ENCODE data around the gene RFX3.
A peak's percentile ranks its signal among the peaks of the same experiment; 100 is the strongest.

The RFX3 gene

DNA sequence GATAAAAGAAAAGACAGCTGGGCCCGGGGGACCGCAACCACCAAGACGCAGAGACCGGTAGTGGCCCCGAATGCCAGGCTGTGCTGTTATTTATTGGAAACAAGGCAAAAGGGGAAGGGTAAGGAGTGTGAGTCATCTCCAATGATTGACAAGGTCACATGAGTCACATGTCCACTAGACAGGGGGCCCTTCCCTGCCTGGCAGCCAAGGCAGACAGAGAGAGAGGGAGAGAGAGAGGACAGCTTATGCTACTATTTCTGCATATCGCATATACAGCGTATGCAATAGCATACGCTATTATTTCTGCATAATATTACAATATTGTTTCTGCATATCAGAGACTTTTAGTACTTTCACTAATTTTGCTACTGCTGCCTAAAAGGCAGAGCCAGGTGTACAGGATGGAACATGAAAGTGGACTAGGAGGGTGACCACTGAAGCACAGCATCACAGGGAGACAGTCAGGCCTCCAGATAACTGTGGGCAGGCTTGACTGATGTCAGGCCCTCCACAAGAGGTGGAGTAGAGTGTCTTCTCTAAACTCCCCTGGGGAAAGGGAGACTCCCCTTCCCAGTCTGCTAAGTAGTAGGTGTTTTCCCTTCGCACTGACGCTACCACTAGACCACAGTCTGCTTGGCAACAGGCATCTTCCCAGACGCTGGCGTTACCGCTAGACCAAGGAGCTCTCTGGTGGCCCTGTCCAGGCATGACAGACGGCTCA lies 50.3 kb downstream of the RFX3 start:
- no peak for FAIRE-seq

DNA sequence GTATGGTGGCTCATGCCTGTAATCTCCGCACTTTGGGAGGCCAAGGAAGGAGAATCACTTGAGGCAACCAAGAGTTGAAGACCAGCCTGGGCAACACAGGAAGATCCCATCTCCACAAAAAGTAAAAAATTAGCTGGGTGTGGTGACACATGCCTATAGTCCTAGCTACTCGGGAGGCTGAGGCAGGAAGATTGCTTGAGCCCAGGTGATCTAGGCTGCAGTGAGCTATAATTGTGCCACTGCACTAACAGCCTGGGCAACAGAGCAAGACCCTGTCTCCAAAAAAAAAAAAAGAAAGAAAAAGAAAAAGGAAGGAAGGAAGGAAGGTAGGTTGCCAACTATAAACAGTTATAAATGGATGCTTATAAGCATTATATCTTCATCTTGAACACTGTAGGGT lies 51.0 kb downstream of the RFX3 start:
- FAIRE-seq = no peak

DNA sequence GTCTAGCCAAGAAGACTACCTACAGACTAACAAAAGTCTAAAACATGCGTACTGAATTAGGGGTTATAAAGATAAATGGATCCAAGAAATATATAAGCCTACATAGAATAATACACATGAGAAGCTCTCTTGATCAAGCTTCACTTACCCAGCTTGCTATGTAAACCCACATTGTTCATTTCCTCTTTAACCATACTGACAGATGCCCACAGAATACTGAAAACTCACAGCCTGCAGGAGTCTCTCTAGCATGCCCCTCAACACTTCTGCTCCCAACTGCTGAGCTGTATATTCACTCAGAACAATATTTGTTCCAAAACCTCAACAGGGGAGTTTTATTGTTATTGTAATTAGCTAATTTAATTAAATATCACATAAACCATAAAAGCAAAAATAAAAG lies 52.4 kb downstream of the RFX3 start:
- FAIRE-seq = no peak

DNA sequence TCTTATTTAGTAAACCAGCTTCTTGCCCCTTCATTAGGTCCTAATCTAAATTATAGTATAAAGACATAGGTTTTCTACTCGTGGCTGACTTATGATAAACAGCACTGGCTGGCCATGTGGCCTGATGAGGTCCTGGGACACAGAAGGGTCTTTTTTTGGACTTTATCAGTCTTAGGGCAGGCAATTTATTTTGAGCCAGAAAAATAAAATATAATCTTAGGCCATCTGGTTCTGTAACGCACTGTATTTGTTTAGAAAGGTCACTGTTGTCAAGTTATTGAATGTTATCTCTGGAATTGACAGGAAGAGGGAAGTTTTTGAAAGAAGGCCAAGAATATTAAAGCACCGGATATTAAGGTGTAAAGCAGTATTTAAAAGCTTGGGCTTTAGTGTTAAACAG lies 53.9 kb downstream of the RFX3 start:
- no peak for FAIRE-seq

DNA sequence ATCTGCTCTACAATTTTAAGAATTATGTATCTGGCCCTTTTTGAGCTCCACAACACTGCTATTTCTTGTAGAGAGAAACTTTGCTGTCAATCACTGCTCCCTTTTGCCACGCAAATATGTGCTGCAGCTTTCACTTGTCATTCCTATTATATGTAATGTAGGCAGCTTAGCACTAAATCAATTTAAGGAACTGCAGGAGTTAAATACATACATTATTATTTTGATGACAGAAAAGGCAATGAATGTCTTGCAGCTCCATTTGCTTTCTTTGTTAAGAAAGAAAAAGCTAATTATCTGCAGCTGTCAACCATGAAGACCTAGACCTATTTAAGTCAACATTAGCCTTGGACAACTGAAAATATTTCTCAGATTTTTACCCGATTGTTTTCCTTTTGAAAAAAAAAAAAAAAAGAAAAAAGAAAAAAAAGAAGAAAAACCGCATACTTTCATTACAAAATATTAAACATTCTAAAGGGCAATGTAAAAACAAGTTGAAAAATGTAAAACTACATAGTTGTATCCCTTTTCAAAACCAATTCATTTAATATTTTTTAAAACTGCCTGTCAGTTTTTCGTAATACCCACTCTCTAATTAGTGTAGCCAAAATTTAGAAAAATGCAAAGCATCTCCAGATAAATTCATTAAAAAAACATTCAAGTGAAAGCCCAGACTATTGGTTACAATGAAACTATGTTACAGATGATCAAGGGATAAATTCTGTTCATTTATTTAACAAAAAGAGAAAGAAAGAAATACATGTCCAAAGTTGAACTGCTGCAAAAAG lies 57.2 kb downstream of the RFX3 start:
- peak; percentile 74 for FAIRE-seq

DNA sequence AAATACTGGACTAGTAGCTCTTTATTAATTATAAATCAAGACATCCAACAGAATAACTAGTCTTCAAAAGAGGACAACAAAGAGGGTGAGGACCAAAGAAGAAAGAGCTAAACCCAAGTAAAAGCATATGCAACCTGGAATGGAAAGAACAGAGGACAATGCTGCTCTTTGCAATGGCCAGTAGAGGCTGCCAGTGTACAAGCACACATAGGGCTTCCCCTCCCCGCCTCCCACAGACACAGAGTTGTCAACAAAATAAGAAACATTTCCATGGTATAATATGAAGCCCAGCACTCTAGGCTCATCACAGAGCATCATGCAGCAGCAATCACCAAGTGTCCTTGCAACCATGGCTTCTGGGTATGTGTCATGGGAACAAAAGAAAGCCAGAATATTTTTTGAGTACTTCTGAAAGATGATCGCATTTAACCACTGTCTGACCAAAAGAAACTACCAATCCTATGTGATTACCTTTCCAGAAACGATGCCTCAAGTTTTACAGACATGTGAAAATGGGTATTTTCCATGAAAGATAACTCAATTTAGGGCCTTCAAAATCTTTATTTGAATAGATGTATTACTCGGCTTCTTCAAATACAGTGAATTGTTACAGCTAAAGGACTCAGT lies 58.1 kb downstream of the RFX3 start:
- FAIRE-seq = no peak

DNA sequence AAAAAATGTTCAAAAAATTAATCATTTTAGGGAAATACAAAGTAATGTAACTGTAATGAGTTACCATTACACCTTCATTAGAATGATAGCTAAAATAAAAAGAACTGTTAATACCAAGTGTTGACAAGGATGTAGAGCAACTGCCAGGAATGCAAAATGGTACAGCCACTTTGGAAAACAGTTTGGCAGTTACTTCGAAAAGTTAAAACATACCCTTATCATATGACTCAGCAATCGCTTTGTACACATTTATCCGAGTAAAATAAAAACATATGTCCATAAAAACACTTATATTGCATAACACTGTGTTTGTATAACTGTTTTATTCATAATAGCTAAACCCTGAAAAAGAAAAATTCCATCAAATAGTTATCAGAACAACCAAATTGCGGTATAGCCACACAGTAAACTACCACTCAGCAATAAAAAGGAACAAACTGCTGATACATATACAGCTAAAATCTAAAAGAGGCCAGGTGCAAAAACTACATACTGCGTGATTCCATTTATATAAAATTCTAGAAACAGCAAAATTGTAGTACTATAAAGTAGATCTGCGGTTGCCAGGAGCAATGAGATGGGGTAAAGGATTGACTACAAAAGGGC lies 61.7 kb downstream of the RFX3 start:
- FAIRE-seq = no peak

DNA sequence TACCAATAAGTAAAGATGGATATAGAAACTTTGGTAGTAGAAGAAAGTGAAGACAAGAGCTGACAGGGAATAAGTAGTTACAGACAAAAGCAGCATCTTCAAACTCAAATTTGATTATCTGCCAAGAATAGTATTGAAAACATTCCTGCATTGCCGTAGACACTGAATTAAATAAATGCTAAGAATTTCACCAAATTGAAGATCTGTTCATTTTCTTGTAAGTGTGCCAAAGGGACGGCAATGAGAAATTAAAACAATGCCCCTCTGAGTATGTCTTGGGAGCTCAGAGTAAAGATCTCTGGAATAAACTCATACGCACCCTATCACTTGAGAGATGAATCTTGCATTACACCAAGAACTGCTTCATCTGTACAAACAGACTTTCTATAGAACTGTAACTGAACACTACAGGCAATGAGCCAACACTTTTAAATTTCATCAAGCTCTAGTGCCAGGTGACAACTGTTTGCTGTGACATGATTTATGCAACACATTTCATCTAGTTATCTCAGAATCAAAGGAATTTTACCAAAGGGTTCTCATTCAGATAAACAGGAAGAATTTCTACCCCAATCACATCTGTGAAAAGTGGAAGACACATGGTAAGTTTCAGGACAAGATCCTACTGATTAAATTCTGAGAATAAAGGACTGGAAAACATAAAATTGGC lies 66.9 kb downstream of the RFX3 start:
- no peak for FAIRE-seq

DNA sequence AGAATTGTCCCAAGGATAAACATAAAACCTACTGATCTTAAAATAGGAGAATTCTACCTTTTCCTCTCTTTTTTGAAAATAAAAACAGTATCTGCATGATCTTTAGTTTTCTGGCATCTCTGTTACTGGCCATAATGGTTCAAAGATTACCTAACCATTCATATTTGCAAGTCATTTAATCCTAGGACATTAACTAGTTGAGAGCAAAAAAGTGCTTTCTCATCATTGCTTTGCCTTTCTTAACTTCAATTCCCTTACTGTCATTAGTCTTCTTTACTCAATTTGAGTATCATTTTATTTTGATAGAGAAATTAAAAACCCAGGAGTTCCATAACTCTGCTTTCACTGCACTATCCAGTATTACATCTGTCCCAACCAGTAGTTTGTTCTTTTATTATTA lies 68.6 kb downstream of the RFX3 start:
- no peak for FAIRE-seq

DNA sequence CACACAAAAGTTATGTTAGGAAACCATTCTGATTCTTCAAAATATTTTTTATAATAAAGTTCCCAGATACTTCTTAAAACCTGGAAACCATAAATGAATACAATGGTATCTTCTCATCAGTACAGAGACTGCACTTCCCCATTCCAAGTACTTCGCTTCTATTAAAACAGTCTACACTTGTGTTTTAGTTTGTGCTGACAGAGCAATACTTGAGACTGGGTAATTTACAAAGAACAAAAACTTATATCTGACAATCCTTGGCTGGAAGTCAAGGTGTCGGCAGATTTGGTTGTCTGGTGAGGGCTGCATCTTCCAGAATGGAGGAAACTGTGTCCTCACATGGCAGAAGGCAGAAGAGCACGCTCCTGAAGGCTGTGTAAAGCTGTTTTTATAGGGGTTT lies 70.1 kb downstream of the RFX3 start:
- no peak for FAIRE-seq

DNA sequence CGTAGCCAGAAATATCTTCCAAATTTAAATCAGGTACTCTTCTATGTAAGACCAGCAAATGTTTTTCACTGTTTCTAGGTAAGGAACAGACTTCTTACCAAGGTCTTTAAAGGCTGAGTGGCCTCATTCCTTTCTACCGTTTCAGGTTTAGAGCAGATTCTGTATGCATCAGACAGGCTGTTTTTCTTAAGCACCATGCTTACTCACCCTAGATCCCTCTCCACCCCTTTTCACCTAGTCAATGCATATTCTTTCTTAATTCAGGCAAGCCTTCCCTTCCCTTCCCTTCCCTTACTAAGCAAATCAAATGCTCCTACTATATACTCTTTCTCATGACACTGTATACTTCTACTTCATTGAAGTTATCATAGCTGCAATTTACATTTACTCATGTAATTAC lies 70.7 kb downstream of the RFX3 start:
- FAIRE-seq = no peak

DNA sequence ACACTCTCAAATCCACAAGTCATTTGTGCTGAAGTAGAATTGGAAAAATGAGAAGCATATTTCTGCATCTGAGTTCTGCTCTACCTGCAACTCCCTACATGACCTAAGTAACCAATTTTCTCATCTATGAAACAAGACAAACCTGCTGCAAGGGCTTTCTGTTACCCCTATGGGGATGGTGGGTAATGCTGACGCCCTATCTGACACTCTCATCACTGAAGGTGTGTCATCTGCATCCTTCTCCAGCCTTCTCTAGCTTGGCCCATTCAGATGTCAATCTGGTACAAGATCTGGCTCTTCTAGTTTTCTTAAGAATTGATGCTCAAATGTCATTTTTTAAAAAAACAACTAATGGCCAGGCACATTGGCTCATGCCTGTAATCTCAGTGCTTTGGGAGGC lies 73.8 kb downstream of the RFX3 start:
- FAIRE-seq = no peak

DNA sequence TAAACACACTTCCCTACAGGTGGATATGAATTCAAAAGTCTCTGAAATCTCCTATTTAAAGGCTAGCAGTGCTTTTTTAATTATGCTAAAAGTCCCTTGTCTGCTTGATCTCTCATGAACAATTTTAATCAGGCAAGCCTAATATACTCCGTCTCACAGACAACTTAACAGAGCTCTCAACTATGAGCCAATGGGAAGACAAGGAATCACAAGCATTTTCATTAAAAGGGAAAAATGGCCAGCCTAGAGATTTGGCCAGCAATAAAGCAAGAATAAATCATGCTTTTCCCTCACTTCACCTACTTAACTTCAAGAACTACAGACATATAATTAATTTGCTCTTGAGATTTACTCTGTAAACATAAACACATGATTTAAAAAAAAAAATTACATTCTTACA lies 78.0 kb downstream of the RFX3 start:
- no peak for FAIRE-seq

DNA sequence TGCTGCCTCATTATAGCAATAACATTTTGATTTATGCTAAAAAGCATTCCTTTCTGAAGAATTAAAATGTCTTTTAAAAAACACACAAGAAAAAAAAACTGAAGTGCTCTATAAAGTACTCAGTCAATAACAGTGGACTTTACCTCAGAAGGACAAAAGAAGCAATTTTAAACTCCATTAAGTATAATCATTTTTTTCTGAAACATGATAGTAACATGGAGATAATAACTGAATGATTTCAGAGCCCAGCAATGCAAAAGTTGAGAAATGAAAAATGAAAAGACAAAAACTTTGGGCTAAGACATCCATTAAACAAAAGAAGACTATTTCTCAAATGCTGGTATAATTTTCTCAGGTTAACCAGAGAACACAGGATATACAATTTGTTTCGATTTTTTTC lies 78.7 kb downstream of the RFX3 start:
- FAIRE-seq = peak; percentile 10

DNA sequence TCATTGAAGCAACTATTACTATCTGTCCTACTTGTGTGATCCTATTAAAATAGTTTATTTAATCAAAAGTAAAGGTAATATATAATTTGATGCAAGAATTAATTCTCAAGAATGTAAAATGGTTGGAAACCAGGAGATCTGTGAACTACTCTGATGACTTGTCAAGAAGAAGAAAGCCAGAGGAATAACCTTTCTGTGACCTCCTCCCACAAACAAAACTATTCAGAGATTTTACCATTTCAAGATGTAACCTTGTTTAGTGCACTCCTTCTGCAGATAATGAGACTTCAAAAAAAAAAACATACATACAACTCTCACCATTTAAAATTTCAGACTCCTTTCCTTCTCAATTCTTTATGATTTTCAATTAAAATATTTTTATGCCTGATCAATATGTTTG lies 79.5 kb downstream of the RFX3 start:
- no peak for FAIRE-seq

DNA sequence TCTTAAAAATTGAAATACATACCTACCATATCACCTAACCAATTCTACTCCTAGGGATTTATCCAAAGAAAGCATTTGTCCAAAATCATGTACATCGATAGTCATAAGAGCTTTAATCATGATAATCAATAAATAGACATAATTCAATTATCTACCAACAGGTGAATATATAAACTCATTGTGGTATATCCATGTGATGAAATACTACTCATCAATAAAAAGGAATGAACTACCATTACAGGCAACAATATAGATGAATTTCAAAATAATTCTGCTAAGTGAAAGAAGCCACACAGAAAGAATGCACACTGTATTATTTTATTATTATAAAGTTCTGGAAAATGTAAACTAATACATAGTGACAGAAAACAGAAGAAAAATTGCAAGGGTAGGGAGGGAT lies 81.8 kb downstream of the RFX3 start:
- FAIRE-seq = no peak

DNA sequence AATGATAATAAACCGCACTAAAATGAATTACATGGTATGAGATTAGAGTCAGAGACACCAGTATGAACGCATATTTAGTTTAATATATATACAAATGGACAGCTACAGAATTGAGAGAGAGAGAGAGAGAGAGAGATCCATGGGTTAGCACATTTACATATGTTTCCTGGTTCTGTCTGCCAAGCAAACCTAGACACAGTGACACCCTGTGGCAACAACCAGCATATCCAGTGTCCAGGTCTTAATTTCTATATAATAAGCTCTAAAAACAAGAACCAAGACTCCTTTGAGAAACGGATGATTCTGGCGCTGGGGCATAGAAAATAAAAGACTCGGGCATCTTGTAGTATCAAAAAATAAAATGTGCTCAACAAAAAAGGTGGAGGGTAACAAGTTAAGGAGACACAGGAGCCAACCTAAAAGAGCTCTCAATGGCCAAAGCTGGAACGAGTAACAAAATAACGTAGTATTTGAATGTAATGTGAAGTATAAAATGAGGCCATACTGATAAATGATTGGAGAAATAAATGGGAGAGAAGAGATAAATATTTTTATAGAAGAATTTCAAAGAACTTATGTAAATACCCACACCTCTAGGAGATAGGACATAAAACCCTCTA lies 84.5 kb downstream of the RFX3 start:
- no peak for FAIRE-seq

DNA sequence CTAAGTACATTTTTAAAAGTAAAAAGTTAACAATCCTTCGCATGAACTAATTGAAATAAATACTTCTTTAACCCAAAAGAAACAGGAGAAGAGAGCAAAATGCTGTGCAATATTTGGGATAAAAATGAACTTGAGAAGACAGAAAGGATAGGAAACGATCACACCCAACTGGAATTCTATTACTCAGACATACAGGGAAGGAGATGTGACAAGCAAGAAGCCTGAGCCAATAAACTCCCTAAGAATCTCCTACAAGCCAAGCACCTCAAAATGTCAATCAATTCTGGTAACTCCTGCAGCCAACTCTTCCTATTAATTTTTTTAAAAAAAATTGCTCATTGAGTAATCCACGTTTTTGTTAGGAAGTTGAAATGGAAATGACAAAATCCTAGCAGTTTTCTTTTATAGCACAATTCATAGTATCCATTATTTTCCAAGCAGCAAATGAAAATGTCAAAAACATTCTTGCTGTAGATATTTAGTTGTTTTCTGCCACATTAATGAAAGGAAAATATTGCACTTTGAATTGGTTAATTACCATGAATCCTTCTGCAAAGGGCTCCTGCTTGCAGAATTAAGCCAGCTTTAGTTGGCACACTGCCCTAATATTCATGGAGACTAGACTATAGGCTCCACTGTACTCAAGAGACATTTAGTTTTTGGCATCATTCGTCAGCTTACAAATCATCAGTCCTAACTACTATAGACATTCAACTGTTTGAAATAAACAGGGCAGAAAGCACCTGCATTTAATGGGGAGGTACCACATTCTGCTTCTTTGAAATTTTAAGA lies 89.0 kb downstream of the RFX3 start:
- FAIRE-seq = no peak

DNA sequence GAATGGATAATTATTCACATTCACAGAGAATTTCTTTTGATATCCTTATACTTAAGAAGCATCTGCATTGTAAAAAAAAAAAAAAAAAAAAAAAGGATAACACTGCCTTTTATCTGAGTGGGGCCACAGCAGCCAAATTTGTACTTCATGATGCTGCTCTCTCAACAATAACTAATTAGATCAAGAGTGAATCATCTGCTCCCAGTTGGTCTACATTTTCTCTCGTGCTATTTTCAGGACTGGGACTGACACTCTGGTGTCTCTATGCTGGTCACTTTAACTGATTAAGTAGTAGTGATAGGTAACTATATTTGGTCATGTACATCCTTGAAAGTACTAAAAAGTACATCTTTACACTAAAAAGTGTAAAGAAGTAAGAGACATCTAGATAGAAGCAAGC lies 90.1 kb downstream of the RFX3 start:
- no peak for FAIRE-seq

DNA sequence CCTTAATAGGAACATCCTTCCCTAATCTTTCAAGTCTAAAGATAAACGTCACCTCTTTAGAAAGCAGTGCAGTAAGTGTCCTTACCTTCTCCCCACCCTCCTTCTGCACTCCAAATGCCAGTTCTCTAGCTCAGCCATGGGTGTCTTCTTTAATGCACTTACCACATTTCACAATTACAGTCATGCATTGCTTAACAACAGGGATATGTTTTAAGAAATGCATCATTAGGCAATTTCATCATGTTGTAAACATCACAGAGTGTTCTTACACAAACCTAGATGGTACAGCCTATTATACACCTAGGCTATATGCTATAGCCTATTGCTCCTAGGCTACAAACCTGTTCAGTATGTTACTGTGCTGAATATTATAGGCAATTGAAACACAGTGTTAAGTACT lies 91.2 kb downstream of the RFX3 start:
- FAIRE-seq = no peak

DNA sequence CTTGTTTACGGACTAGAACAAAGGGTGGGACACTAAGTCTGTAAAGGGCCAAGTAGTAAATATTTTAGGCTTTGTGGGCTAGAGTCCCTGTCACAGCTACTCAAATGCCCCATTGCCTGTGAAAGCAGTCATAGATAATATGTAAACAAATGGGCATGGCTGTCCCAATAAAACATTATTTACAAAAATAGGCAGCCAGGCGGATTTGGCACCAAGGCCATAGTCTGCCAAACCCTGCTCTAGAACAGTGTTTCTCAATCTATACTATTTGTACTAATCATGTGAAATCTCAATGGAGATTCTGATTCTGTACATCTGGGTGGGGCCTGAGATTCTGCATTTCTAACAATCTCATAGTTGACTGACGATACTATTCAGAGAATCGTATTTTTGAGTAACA lies 92.0 kb downstream of the RFX3 start:
- no peak for FAIRE-seq

DNA sequence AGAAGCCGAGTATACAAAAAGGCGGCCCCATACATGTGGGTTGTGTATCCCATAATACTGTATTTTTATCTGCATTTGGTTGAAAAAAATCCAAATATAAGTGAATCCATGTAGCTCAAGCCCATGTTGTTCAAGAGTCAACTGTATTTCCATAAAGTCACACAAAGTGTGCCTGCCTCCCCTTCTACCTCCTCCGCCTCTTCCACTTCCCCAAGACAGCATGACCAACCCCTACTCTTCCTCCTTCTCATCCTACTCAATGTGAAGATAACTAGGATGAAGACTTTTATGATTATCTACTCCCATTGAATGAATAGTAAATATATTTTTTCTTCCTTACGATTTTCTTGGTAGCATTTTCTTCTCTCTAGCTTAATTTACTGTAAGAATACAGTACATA lies 92.7 kb downstream of the RFX3 start:
- no peak for FAIRE-seq
